Osteoblast (primary cell): Measurements from ENCODE around the gene GTF2I. TPM values are rescaled to one million over a fixed set of nuclear protein-coding genes. Genes with fewer than 3 reads are reported as not detected.

Experiments used
- DNase-seq: peaks from one replicate; pipeline ENCODE4 v3.0.0; 2011; ENCODE audit warnings: low spot score, mixed read lengths; ENCODE audit not compliant: insufficient read length; ENCODE audit errors: missing footprints
- H2AFZ ChIP-seq: 2 replicates; pipeline ENCODE4 v1.6.0; 2011; ENCODE audit warnings: mild to moderate bottlenecking, low read length
- H3K27ac ChIP-seq: 2 replicates; pipeline ENCODE4 v1.5.1; 2011; ENCODE audit warnings: mild to moderate bottlenecking, low read depth, low read length, moderate library complexity
- H3K27me3 ChIP-seq: 2 replicates; pipeline ENCODE4 v1.6.0; 2012; ENCODE audit warnings: mild to moderate bottlenecking, control low read depth, inconsistent platforms, low read length, moderate library complexity; ENCODE audit not compliant: insufficient read depth
- H3K36me3 ChIP-seq: 2 replicates; pipeline ENCODE4 v1.5.1; 2011; ENCODE audit warnings: mild to moderate bottlenecking, low read length, control low read depth, moderate library complexity; ENCODE audit not compliant: insufficient read depth
- H3K4me1 ChIP-seq: 2 replicates; pipeline ENCODE4 v1.5.1; 2011; ENCODE audit warnings: mild to moderate bottlenecking, low read length, control low read depth, moderate library complexity; ENCODE audit not compliant: insufficient read depth
- H3K4me2 ChIP-seq: 2 replicates; pipeline ENCODE4 v1.6.0; 2011; ENCODE audit warnings: mild to moderate bottlenecking, low read length; ENCODE audit not compliant: insufficient read depth
- H3K4me3 ChIP-seq: fragments of 200-600 bp; sonication (generic); 3 replicates; pipeline ENCODE4 v1.5.1; 2012; ENCODE audit warnings: mild to moderate bottlenecking, low read length, inconsistent platforms; ENCODE audit not compliant: insufficient read depth
- H3K79me2 ChIP-seq: 2 replicates; pipeline ENCODE4 v1.6.0; 2012; ENCODE audit warnings: mild to moderate bottlenecking, low read length, control low read depth, inconsistent platforms; ENCODE audit not compliant: insufficient read depth
- H3K9me3 ChIP-seq: 2 replicates; pipeline ENCODE4 v1.5.1; 2011; ENCODE audit warnings: low read depth, low read length, control low read depth
- H4K20me1 ChIP-seq: 2 replicates; pipeline ENCODE4 v1.6.0; 2012; ENCODE audit warnings: mild to moderate bottlenecking, low read length, control low read depth; ENCODE audit not compliant: insufficient read depth
- total RNA-seq: library from RNA; depleted of rRNA; stranded (reverse); fragments of >200 nt; gene quantifications from 2 replicates; pipeline ENCODE4 v1.2.3, GENCODE V29; 2012
- TF ChIP-seq, protein P1 (sequence below): IDR thresholded peaks from 2 replicates; pipeline ENCODE4 v1.5.1; 2011; ENCODE audit warnings: mild to moderate bottlenecking, low read depth, low read length, moderate library complexity; ENCODE audit errors: extremely low read depth

GTF2I gene
- total RNA-seq: 143 and 153 TPM in 2 replicates

- Histone ChIP-seq H2AFZ (peak within 1 kb of the TSS; percentile 94), H3K9me3 (no peaks in the 10 kb centered on the region), H3K4me2 (peak within 1 kb of the TSS; percentile 89), H3K36me3 (no peaks in the 10 kb centered on the region), H3K27me3 (no peaks in the 10 kb centered on the region), H3K4me3 (peak within 1 kb of the TSS; percentile 89), H3K4me1 (peaks cover 54% of the 10 kb centered on the region), H3K79me2 (peaks cover 48% of the 10 kb centered on the region), H3K27ac (peak within 1 kb of the TSS; percentile 80), H4K20me1 (peaks cover 38% of the 10 kb centered on the region)
- TF ChIP-seq, protein P1, sequence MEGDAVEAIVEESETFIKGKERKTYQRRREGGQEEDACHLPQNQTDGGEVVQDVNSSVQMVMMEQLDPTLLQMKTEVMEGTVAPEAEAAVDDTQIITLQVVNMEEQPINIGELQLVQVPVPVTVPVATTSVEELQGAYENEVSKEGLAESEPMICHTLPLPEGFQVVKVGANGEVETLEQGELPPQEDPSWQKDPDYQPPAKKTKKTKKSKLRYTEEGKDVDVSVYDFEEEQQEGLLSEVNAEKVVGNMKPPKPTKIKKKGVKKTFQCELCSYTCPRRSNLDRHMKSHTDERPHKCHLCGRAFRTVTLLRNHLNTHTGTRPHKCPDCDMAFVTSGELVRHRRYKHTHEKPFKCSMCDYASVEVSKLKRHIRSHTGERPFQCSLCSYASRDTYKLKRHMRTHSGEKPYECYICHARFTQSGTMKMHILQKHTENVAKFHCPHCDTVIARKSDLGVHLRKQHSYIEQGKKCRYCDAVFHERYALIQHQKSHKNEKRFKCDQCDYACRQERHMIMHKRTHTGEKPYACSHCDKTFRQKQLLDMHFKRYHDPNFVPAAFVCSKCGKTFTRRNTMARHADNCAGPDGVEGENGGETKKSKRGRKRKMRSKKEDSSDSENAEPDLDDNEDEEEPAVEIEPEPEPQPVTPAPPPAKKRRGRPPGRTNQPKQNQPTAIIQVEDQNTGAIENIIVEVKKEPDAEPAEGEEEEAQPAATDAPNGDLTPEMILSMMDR: no peak
- DNase-seq: peak; percentile 90
Observed at GRCh38 chr7:74657692-74658177, at the start of gene GTF2I. Gene GTF2I, plus strand, starts transcription at chr7:74657718. Its CDS starts 31,411 bp downstream, at chr7:74689129.

GRCh38 chr7:74612015-74612829, 45.3 kb upstream of the GTF2I start:
- TF ChIP-seq, protein P1: no peak
- Histone ChIP-seq H3K9me3 (no peaks in the 10 kb centered on the region), H4K20me1 (no peaks in the 10 kb centered on the region), H3K4me2 (no peak overlapping the region), H3K27ac (no peak overlapping the region), H2AFZ (no peak overlapping the region), H3K79me2 (no peaks in the 10 kb centered on the region), H3K4me3 (no peak overlapping the region), H3K36me3 (no peaks in the 10 kb centered on the region), H3K27me3 (no peaks in the 10 kb centered on the region), H3K4me1 (peaks cover 9% of the 10 kb centered on the region)
- no peak for DNase-seq

DNA sequence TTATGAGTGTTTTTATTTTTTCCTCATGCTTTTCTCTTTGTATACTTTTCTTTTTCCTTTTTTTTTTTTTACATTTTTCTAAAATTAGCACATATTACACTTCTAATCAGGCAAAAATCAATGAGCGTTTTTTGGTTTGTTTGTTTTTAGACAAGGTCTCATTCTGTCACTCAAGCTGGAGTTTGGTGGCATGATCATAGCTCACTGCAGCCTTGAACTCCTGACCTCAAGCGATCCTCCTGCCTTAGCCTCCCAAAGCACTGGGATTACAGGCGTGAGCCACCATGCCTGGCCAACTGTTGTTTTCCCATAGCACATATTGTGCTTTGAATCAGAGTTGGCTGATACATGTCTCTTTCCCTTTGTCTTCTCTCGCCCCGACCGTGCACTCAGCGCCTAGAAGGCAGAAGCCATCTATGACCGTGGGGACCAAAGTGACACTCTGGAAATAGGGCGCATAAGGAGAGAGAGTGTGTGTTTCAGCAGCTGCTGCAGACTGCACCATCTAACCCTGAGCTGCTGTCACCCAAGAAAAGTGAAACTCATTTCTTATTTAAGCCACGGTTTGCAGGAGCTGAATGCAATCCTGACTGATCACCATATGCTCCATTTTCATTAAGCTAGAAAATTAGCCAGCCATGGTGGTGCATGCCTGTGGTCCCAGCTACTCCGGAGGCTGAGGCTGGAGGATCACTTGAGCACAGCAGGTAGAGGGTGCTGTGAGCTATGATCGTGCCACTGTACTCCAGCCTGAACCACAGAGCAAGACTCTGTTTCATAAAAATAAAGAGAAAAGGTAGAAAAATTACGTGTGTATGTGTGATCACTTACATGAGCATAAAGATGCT, 41.4 kb upstream of the GTF2I start:
- no peaks in the 10 kb centered on the region for H3K36me3 ChIP-seq
- TF ChIP-seq, protein P1: no peak
- no peaks in the 10 kb centered on the region for H3K27me3 ChIP-seq
- no peak overlapping the region for H3K4me2 ChIP-seq
- no peak overlapping the region for H2AFZ ChIP-seq
- H3K27ac ChIP-seq: no peak overlapping the region
- peaks cover 6% of the 10 kb centered on the region for H3K4me1 ChIP-seq
- no peaks in the 10 kb centered on the region for H4K20me1 ChIP-seq
- no peaks in the 10 kb centered on the region for H3K9me3 ChIP-seq
- H3K4me3 ChIP-seq: no peak overlapping the region
- no peaks in the 10 kb centered on the region for H3K79me2 ChIP-seq
- no peak for DNase-seq
